ENCODE measurements around the gene BTBD2. TPM values are rescaled to one million over a fixed set of nuclear protein-coding genes. Genes with fewer than 3 reads are reported as not detected.

BTBD2 gene
- total and polyA plus RNA-seq, 2 experiments from 2014 or later, result 56.4 to 76.0 TPM

- no peaks in the 10 kb centered on the region for H3K27me3 ChIP-seq
- no peak for DNase-seq (ENCODE audit: low spot score)
- H3K9me3 ChIP-seq (ENCODE audit: low read depth), result no peaks in the 10 kb centered on the region
- H4K20me1 ChIP-seq (ENCODE audit: insufficient read depth, poor library complexity, severe bottlenecking), result peaks cover 7% of the 10 kb centered on the region
- peaks cover 16% of the 10 kb centered on the region for H3K4me1 ChIP-seq (ENCODE audit: insufficient read depth)
- H3K4me3 ChIP-seq, result no peak overlapping the region
- H3K79me2 ChIP-seq, result peaks cover 16% of the 10 kb centered on the region
- no peak for TF ChIP-seq CTCF (IDR thresholded peaks at IDR 0.05; ENCODE audit: poor library complexity)
- no peak for TF ChIP-seq EZH2phosphoT487 (IDR thresholded peaks at IDR 0.05; ENCODE audit: low read depth, severe bottlenecking, unreplicated experiment)
- TF ChIP-seq EZH2 (IDR thresholded peaks at IDR 0.05; ENCODE audit: borderline replicate concordance), result no peak
- no peaks in the 10 kb centered on the region for H3K36me3 ChIP-seq (replicated peaks; ENCODE audit: insufficient read depth, low read depth)
- H3K9me2 ChIP-seq (replicated peaks; ENCODE audit: insufficient read depth), result no peaks in the 10 kb centered on the region
- H3K4me2 ChIP-seq, result no peak overlapping the region
- H2AFZ ChIP-seq, result no peak overlapping the region
- no peak overlapping the region for H3K27ac ChIP-seq
- WGBS (ENCODE audit: low lambda C conversion rate, missing lambda C conversion rate), result 53% methylated on average over 7 of the region's 7 CpGs
Observed at GRCh38 chr19:1938071-1938470, 77.4 kb downstream of the BTBD2 start.

GRCh38 chr19:1936916-1937610 lies 78.5 kb downstream of the BTBD2 start:
- Histone ChIP-seq H3K9me3 (ENCODE audit: low read depth) (no peaks in the 10 kb centered on the region), H3K4me3 (no peak overlapping the region), H3K4me2 (no peak overlapping the region), H3K4me1 (ENCODE audit: insufficient read depth) (peaks cover 10% of the 10 kb centered on the region), H3K79me2 (peaks cover 6% of the 10 kb centered on the region), H4K20me1 (ENCODE audit: insufficient read depth, poor library complexity, severe bottlenecking) (no peaks in the 10 kb centered on the region), H3K36me3 (replicated peaks; ENCODE audit: insufficient read depth, low read depth) (no peaks in the 10 kb centered on the region), H2AFZ (no peak overlapping the region), H3K27ac (no peak overlapping the region), H3K27me3 (no peaks in the 10 kb centered on the region), H3K9me2 (replicated peaks; ENCODE audit: insufficient read depth) (no peaks in the 10 kb centered on the region)
- no peak for DNase-seq (ENCODE audit: low spot score)
- TF ChIP-seq EZH2phosphoT487 (IDR thresholded peaks at IDR 0.05; ENCODE audit: low read depth, severe bottlenecking, unreplicated experiment), result no peak
- TF ChIP-seq EZH2 (IDR thresholded peaks at IDR 0.05; ENCODE audit: borderline replicate concordance), result no peak
- TF ChIP-seq CTCF (IDR thresholded peaks at IDR 0.05; ENCODE audit: poor library complexity), result no peak
- 92% methylated on average over 24 of the region's 24 CpGs for WGBS (ENCODE audit: low lambda C conversion rate, missing lambda C conversion rate)

GRCh38 chr19:1936430-1936829 lies 79.1 kb downstream of the BTBD2 start:
- peaks cover 10% of the 10 kb centered on the region for H3K4me1 ChIP-seq (ENCODE audit: insufficient read depth)
- peaks cover 1% of the 10 kb centered on the region for H3K79me2 ChIP-seq
- no peak overlapping the region for H2AFZ ChIP-seq
- H3K27ac ChIP-seq, result peak overlapping the region; percentile 51
- no peaks in the 10 kb centered on the region for H3K9me2 ChIP-seq (replicated peaks; ENCODE audit: insufficient read depth)
- DNase-seq (ENCODE audit: low spot score), result no peak
- H3K36me3 ChIP-seq (replicated peaks; ENCODE audit: insufficient read depth, low read depth), result no peaks in the 10 kb centered on the region
- H3K4me3 ChIP-seq, result no peak overlapping the region
- no peaks in the 10 kb centered on the region for H3K27me3 ChIP-seq
- no peaks in the 10 kb centered on the region for H3K9me3 ChIP-seq (ENCODE audit: low read depth)
- TF ChIP-seq CTCF (IDR thresholded peaks at IDR 0.05; ENCODE audit: poor library complexity) (no peak), EZH2 (IDR thresholded peaks at IDR 0.05; ENCODE audit: borderline replicate concordance) (no peak), EZH2phosphoT487 (IDR thresholded peaks at IDR 0.05; ENCODE audit: low read depth, severe bottlenecking, unreplicated experiment) (no peak)
- no peak overlapping the region for H3K4me2 ChIP-seq
- 90% methylated on average over 3 of the region's 3 CpGs for WGBS (ENCODE audit: low lambda C conversion rate, missing lambda C conversion rate)
- H4K20me1 ChIP-seq (ENCODE audit: insufficient read depth, poor library complexity, severe bottlenecking), result no peaks in the 10 kb centered on the region

All from hepatocyte (in vitro differentiated cells).